Lower lobe of right lung (tissue), 2 donors: ENCODE results near the gene CDK19. TPM values are rescaled to one million over a fixed set of nuclear protein-coding genes. Genes with fewer than 3 reads are reported as not detected.
"Not testable (repeated sequence)": the region's sequence is repeated elsewhere in the genome, so short reads cannot be mapped to it uniquely, and the experiment has no call there.

Experiments used
- ATAC-seq, 2 donors: fragments of 200-7000 bp; cut with Tn5 transposase; one replicate each; pipeline ENCODE4 v1.9.1; 2020 to 2022; ENCODE audit warnings: mild to moderate bottlenecking in 2 of 2, moderate library complexity in 2 of 2
- DNase-seq: peaks from one replicate; pipeline ENCODE4 v3.0.0-alpha.2; 2020
- H3K27ac ChIP-seq: fragments of 200-600 bp; one replicate; pipeline ENCODE4 v1.8.0; 2022
- H3K27me3 ChIP-seq: fragments of 200-600 bp; one replicate; pipeline ENCODE4 v1.8.0; 2022; ENCODE audit warnings: low read depth
- H3K36me3 ChIP-seq: fragments of 200-600 bp; one replicate; pipeline ENCODE4 v1.8.0; 2022; ENCODE audit warnings: mild to moderate bottlenecking
- H3K4me1 ChIP-seq: fragments of 200-600 bp; one replicate; pipeline ENCODE4 v1.8.0; 2022
- H3K4me3 ChIP-seq: fragments of 200-600 bp; one replicate; pipeline ENCODE4 v1.8.0; 2022; ENCODE audit warnings: mild to moderate bottlenecking
- H3K9me3 ChIP-seq: fragments of 200-600 bp; one replicate; pipeline ENCODE4 v1.8.0; 2022
- CTCF ChIP-seq: fragments of 200-600 bp; IDR thresholded peaks from one replicate; pipeline ENCODE4 v1.8.0; 2022; ENCODE audit warnings: antibody characterized with exemption, mild to moderate bottlenecking
- intact Hi-C: fragments of 100-400 bp; cut with DNase I; formaldehyde crosslinking; loops from one replicate; pipeline ENCODE4 v1.11.0; 2022
- total RNA-seq: library from RNA; stranded (reverse); fragmentation: NEBNext Ultra II Directional; extraction: Animal tissue kit (Norgen Biotek cat#: 25700); gene quantifications from one replicate; pipeline ENCODE4 v1.2.1, GENCODE V29; 2021
- donor health status: DM: no; HTN: yes; CAD: no; lungs with severe emphysema.

The CDK19 gene
- total RNA-seq, 1 donor from 2014 or later = 26.0 TPM

- Histone ChIP-seq H3K9me3 (no peaks in the 10 kb centered on the region), H3K27ac (no peak overlapping the region), H3K36me3 (no peaks in the 10 kb centered on the region), H3K4me3 (no peak overlapping the region), H3K27me3 (no peaks in the 10 kb centered on the region), H3K4me1 (no peaks in the 10 kb centered on the region)
- ATAC-seq (no peak), DNase-seq (no peak)
- TF ChIP-seq CTCF = no peak
- intact Hi-C loops = no loop called here
Observed at GRCh38 chr6:110723017-110723416, 92.3 kb downstream of the CDK19 start.

- ATAC-seq (no peak), DNase-seq (no peak)
- H3K27ac ChIP-seq = no peak overlapping the region
- intact Hi-C loops = no loop called here
- no peak for TF ChIP-seq CTCF
- no peak overlapping the region for H3K4me3 ChIP-seq
- no peaks in the 10 kb centered on the region for H3K36me3 ChIP-seq
- H3K27me3 ChIP-seq = no peaks in the 10 kb centered on the region
- no peaks in the 10 kb centered on the region for H3K4me1 ChIP-seq
- H3K9me3 ChIP-seq = no peaks in the 10 kb centered on the region
Observed at GRCh38 chr6:110720066-110720465, 95.2 kb downstream of the CDK19 start.

- DNase-seq = peak; percentile 56
- H3K9me3 ChIP-seq, H3K27me3 ChIP-seq, intact Hi-C loops, H3K36me3 ChIP-seq, H3K4me1 ChIP-seq, H3K27ac ChIP-seq, ATAC-seq, H3K4me3 ChIP-seq: not testable (repeated sequence)
Observed at GRCh38 chr6:110719601-110720000, 95.7 kb downstream of the CDK19 start.

- no peaks in the 10 kb centered on the region for H3K27me3 ChIP-seq
- no peak for TF ChIP-seq CTCF
- no peaks in the 10 kb centered on the region for H3K9me3 ChIP-seq
- H3K4me3 ChIP-seq = no peak overlapping the region
- no peaks in the 10 kb centered on the region for H3K4me1 ChIP-seq
- intact Hi-C loops = no loop called here
- ATAC-seq = no peak
- no peak for DNase-seq
- H3K36me3 ChIP-seq = no peaks in the 10 kb centered on the region
- H3K27ac ChIP-seq = no peak overlapping the region
Observed at GRCh38 chr6:110714143-110714542, 101.1 kb downstream of the CDK19 start.

- ATAC-seq = no peak
- no peak for TF ChIP-seq CTCF
Observed at GRCh38 chr6:110712238-110712637, 103.0 kb downstream of the CDK19 start.

GRCh38 chr6:110710115-110710514 lies 105.2 kb downstream of the CDK19 start:
- Histone ChIP-seq H3K36me3 (no peaks in the 10 kb centered on the region), H3K27me3 (no peaks in the 10 kb centered on the region), H3K27ac (no peak overlapping the region), H3K4me3 (no peak overlapping the region), H3K9me3 (no peaks in the 10 kb centered on the region), H3K4me1 (peaks cover 4% of the 10 kb centered on the region)
- intact Hi-C loops = no loop called here
- ATAC-seq (no peak), DNase-seq (no peak)
- no peak for TF ChIP-seq CTCF

More at GRCh38 chr6:110712238-110712637, 103.0 kb downstream of the CDK19 start:
- no peaks in the 10 kb centered on the region for H3K36me3 ChIP-seq
- no peaks in the 10 kb centered on the region for H3K27me3 ChIP-seq
- H3K4me3 ChIP-seq = no peak overlapping the region
- intact Hi-C loops = no loop called here
- no peak overlapping the region for H3K27ac ChIP-seq
- no peak for DNase-seq
- H3K4me1 ChIP-seq = peaks cover 4% of the 10 kb centered on the region
- H3K9me3 ChIP-seq = no peaks in the 10 kb centered on the region
